Erythroblast (primary cell): ENCODE results near the gene BCAR3.

ENCODE experiments used
- GATA1 ChIP-seq: IDR thresholded peaks from 2 replicates; pipeline ENCODE4 v1.6.1; 2011; ENCODE audit warnings: low read depth, mild to moderate bottlenecking, control low read depth, low read length, moderate library complexity
- POLR2A ChIP-seq: IDR thresholded peaks from 2 replicates; pipeline ENCODE4 v1.6.1; 2011; ENCODE audit warnings: mild to moderate bottlenecking, low read length

DNA sequence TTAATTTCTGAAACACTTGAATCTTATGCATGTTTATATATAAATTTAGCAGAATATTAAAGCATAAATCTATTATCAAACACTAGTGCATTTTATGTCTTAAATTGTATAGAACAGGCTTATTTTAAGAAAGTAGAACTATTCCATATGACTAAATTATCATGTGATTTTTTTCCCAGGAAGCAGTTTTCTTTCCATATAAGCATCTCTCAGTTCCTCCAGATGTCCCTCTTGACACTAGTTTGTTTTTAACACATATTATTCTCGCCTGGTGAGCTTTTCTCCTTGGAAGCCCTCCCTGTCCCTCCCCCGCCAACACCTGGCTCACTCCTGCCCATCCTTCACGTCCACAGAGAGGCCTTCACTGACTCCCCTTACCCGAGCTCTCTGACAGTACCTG lies 48.3 kb upstream of the BCAR3 start:
- TF ChIP-seq POLR2A (no peak), GATA1 (no peak)
